ENCODE data around the gene TSPO.

GRCh38 chr22:43186272-43187170, 35.2 kb downstream of the TSPO start, which contains the start of gene TTLL12:
- TF ChIP-seq CTCF (IDR thresholded peaks at IDR 0.05) (no peak), ZFX (IDR thresholded peaks at IDR 0.05; ENCODE audit: borderline replicate concordance) (no peak)

All from 22Rv1 (cell line).